ENCODE measurements around the gene CCNJ.
A peak's percentile ranks its signal among the peaks of the same experiment; 100 is the strongest.
"Not testable (repeated sequence)": the region's sequence is repeated elsewhere in the genome, so short reads cannot be mapped to it uniquely, and the experiment has no call there.

CCNJ gene

GRCh38 chr10:96043033-96043892 is at the start of gene CCNJ:
Gene CCNJ (plus strand): TSS chr10:96043583. CDS start chr10:96044394, 811 bp downstream.
- DNase-seq (ENCODE audit: low spot score): peak; percentile 79

DNA sequence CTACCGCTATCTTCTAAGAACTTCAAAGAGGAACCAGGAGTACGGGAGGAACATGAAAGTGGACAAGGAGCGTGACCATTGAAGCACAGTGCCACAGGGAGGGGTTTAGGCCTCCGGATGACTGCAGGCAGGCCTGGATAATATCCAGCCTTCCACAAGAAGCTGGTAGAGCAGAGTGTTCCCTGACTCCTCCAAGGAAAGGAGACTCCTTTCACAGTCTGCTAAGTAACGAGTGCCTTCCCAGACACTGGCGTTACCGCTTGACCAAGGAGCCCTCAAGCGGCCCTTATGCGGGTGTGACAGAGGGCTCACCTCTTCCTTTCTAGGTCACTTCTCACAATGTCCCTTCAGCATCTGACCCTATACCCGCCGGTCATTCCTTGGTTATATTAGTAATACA is 49.0 kb upstream of the CCNJ start:
- DNase-seq (ENCODE audit: low spot score): not testable (repeated sequence)

DNA sequence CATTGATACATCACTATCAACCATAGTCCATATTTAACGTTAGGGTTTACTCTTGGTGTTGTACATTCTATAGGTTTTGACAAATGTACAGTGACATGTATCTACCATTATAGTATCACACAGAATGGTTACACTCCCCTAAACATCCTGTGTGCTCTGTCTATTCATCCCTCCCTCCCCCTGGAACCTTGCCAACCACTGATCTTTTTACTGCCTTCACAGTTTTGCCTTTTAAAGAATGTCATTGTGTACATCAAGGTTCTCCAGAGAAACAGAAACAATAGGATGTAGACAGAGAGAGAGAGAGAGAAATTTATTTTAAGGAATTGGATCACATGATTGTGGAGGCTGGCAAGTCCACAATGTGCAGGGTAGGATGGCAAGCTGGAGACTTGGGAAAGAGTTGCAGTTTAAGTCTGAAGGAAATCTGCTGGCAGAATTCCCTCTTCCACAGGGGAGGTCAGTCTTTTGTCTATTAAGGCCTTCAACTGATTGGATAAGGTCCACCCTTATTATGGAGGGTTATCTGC is 45.1 kb upstream of the CCNJ start:
- no peak for DNase-seq (ENCODE audit: low spot score)

DNA sequence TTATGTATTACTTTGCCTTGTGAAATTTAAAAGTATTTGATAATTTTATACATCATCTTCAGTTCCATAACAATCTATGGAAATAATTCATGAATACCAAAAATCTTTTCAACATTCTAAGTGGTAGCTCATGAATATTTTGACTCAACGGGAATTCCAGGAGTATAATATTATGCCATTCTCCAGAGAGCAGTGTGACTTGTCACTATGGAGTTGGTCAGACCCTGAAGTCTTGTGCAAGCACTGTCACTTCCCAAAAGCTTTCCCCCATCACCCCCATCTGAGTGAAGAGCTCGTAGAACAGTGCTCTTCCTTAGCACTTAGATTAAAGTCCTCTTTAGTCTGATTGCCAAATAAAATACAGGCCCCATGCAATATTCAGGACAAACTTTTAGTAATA is 29.4 kb upstream of the CCNJ start:
- no peak for DNase-seq (ENCODE audit: low spot score)

- DNase-seq (ENCODE audit: low spot score): no peak
These were observed 28.8 kb upstream of the CCNJ start for GRCh38 chr10:96014473-96015102.

DNA sequence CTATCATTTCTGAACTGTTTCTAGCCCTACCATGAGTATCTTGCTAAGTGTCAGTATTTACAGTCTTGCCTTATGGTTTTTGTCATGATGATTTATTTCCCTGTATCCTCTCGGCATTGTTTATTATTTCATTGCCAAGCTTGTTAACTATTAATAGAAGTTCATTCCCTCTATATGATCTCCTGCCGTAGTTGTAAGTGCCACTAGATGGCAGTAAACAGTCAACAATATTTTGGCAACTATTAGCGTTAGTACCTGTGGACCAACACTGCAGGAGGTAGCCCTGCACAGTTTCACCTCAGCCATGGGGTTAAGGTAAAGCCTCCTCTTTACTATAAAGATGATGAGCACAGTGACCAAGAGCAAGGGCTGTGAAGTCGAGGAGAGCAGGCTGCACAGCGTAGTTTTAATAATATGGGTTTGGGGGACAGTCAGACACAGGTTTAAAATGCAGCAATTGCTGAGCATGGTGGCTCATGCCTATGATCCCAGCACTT is 26.1 kb upstream of the CCNJ start:
- peak; percentile 45 for DNase-seq (ENCODE audit: low spot score)

- no peak for DNase-seq (ENCODE audit: low spot score)
These were observed 22.1 kb upstream of the CCNJ start for GRCh38 chr10:96021332-96021731.

DNA sequence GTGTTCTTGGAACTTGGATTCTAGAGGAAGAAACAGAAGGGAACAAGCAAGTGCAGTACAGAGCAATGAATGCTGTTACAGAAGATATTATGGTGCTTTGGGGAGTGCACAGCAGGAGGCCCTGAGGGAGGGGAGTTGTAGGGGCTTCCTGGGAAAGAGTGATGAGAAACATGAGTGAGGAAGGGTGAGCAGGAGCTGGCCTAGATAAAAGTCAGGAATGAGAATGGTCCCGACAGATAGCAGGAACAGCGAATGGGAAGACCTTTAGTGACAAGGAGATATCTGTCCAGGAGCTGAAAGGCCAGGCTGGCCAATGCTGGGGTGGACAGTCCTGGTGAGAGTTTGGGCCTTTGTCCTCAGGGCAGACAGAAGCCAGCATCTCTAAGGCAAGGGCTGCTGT is 20.6 kb upstream of the CCNJ start:
- no peak for DNase-seq (ENCODE audit: low spot score)

DNA sequence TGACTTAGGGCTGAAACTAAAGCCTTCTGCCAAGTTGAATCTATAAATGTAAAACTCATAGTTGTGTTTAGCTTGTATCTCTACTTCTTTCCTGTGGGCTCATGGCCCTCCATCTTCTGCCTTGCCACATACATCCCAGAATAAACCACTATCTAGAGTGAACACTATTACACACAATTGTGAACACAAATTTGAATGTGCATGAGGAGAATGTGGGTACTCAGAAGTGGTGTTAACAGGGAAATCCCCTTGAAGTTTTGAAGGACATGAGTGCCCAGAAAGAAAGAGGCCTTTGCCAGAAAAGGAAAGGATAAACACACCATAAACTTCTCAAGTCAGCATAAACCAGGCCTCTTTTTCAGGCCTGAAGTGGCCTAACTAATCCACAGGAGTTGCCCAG is 20.2 kb upstream of the CCNJ start:
- DNase-seq (ENCODE audit: low spot score): no peak

- DNase-seq (ENCODE audit: low spot score): no peak
These were observed 17.8 kb upstream of the CCNJ start for GRCh38 chr10:96025566-96025965.

- no peak for DNase-seq (ENCODE audit: low spot score)
These were observed 8.8 kb upstream of the CCNJ start for GRCh38 chr10:96034625-96035024.

DNA sequence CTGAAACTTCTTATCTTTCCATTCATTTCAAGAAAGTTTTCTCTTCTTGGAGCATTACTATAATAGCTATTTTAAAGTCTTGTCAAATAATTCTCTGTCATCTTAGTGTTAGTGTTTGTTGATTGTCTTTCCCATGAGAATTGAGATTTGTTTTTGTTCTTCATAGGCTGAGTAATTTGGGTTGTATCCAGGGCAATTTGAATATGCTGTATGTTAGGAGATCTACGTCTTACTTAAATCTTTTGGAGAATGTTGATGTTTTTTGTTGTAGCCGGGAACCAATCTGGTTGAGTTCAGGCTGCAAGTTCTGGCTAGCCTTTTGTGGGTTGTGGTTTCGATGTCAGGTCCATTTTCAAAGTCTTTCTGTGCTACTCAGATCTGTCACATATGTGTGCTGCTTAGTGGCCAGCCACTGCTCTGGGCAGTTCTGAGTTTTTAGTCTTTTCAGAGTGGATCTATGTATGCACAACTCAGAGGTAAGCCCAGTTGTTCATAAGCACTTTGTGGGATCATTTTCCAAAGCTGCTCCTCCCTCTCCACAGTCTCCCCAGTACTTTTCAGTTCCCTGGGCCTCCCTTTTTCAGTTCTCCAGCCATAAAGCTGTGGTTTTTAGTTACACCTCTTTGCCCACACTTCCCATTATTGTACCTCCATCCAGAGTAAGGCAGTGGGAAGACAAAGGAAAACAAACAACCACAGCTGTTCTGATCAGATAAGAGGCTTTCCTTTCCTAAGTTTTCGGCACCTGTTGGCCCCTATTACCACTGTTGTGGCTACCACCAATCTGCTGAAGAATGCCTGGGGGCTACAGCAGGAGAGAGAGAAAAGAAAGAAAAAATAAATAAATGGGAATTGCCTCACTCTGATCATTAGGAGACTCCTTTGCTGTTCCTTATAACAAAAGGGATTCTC is 4.7 kb upstream of the CCNJ start:
- DNase-seq (ENCODE audit: low spot score): no peak

DNA sequence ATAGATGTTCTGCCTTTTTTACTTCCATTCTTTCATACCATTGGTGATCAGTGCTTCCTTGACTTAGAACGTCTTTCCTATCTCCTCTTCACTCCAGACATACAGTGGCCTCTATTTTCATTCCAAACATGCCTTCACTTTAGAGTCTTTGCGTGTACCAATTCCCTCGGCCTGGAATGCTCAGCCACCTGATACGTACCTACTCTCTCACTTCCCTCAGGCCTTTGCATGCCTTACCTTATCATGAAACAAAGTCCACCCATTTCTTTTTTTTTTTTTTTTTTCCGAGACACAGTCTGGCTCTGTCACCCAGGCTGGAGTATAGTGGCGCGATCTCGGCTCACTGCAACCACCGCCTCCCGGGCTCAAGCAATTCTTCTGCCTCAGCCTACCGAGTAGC is 2.2 kb upstream of the CCNJ start:
- DNase-seq (ENCODE audit: low spot score): no peak

DNA sequence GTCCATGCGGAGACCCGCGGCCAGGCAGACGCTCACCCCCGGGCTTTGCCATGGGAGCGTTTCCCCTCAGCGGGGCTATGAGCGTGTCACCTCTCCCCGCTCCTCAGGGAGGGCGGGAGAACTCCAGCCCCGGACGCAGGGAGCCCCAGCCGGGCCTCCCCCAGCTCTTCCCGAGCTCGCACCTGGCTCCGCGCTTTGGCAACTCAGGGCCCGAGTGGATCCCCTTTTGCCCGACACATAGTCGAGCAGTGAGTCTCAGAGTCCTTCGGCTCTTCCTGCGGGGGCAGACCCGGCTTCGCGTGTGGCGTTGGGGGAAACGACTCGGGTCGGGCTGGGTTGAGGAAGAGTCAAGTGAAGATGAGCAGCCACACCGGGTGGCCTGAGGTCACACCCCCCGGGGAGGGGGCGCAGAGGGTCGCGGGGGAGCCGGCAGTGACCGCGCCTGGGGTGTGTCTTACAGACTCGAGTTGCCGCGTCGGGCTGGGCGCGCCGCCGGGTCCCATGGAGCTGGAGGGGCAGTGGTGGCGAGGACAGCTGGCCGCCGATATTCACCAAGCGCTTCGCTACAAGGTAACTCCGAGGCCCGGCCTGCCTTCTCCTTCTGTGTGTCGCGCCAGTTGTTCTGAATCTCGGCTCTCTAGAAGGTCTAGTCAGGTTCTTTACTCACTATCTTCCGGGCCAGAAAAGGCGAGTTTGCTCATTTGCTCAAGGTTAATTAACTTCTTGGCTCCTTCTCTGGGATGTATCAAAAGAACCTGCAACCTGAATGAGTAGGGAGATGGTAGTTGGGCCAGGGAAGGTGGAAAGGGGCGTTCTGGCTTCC is 721 bp downstream of the CCNJ start:
- peak; percentile 29 for DNase-seq (ENCODE audit: low spot score)

- no peak for DNase-seq (ENCODE audit: low spot score)
These were observed 1.4 kb downstream of the CCNJ start for GRCh38 chr10:96044736-96045135.

GRCh38 chr10:96046546-96046945 is 3.2 kb downstream of the CCNJ start:
- DNase-seq (ENCODE audit: low spot score): no peak

DNA sequence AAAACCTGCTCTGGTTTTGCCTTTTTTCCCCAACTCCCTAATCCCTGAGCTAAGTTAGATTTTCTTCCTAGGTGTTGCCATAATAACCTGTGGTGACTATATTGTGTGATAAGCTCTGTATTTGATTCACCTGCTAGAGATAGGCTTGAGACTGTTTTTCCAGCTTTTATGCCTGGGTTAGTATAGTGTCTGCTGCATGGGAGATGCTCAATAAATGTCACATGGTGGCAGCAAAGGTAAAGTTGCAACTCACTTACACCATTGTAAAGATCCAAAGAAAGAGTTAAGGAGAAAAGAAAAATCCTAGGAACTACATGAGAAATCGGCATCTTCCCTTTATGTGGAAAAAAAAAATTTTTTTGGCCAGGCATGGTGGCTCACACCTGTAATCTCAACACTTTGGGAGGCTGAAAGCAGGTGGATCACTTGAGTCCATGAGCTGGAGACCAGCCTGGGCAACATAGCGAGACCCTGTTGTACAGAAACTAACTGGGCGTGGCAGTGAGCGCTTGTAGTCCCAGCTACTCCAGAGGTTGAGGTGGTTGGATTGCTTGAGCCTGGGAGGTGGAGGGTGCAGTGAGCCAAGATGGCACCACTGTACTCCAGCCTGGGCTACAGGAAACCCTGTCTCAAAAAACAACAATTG is 3.7 kb downstream of the CCNJ start:
- DNase-seq (ENCODE audit: low spot score): no peak

- not testable (repeated sequence) for DNase-seq (ENCODE audit: low spot score)
These were observed 4.5 kb downstream of the CCNJ start for GRCh38 chr10:96047925-96048324.

GRCh38 chr10:96049340-96049739 is 6.0 kb downstream of the CCNJ start:
- no peak for DNase-seq (ENCODE audit: low spot score)

- DNase-seq (ENCODE audit: low spot score): no peak
These were observed 10.6 kb downstream of the CCNJ start for GRCh38 chr10:96053985-96054384.

GRCh38 chr10:96056787-96057186 is 13.4 kb downstream of the CCNJ start:
- no peak for DNase-seq (ENCODE audit: low spot score)

Data from CD4-positive, alpha-beta T cell treated with Interleukin-6 at 100 ng/mL for 8 hours (primary cell).